HG02642 (cell line): ENCODE data around the gene RPP21.

Experiments
- ATAC-seq: cut with Tn5 transposase; IDR thresholded peaks from one replicate; pipeline ENCODE4 v1.9.1; 2021; ENCODE audit warnings: mild to moderate bottlenecking; ENCODE audit not compliant: unreplicated experiment, poor library complexity

RPP21 gene

GRCh38 chr6:30328397-30328796, 16.6 kb upstream of the RPP21 start:
- no peak for ATAC-seq

GRCh38 chr6:30329331-30329730, 15.6 kb upstream of the RPP21 start:
- no peak for ATAC-seq

- ATAC-seq, result no peak
These were observed 13.0 kb upstream of the RPP21 start for GRCh38 chr6:30331981-30332380.

- no peak for ATAC-seq
These were observed 10.7 kb upstream of the RPP21 start for GRCh38 chr6:30334075-30334783.

- ATAC-seq, result no peak
These were observed 4.3 kb upstream of the RPP21 start for GRCh38 chr6:30340589-30341054.

- no peak for ATAC-seq
These were observed 3.7 kb upstream of the RPP21 start for GRCh38 chr6:30341218-30341617.

DNA sequence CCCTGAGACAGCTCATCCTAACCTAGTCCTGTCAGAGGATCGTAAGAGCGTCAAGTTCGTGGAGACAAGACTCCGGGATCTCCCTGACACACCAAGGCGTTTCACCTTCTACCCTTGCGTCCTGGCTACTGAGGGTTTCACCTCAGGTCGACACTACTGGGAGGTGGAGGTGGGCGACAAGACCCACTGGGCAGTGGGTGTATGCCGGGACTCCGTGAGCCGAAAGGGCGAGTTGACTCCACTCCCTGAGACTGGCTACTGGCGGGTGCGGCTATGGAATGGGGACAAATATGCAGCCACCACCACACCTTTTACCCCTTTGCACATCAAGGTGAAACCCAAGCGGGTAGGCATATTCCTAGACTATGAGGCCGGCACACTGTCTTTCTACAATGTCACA, 3.2 kb upstream of the RPP21 start:
- ATAC-seq, result no peak

DNA sequence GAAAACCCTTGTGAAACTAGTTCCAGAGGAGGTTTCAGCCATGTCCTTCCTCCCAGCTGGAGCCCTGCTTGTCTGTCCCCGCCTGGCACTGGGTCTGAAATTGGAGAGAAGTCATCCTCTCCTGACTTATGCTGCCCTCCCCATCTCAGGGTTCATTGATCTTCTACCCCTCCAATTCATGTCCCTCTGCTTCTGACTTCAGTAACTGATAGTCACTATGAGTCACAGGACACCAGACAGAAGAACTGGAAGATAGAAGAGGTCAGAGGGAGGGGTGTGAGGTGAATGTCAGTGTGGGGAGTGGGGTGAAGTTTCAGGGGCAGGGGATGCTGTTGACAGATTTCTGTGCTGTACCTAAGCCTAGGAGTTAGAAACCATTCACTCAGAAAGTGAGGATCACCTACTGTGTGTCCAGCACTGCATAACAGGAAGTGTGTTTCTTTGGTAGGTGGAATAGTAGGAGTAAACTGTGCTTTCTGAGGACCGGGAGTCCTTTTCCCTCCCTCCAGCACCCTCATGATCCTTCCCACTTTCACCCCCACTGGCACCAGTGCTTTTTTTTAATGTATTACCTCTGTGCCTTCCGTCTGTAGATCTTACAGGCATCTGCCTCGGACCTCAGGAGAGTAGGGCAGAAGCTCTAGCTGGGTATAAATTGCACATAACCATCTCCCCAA, 627 bp upstream of the RPP21 start:
- ATAC-seq, result no peak

- no peak for ATAC-seq
These were observed 896 bp downstream of the RPP21 start for GRCh38 chr6:30345852-30346251.

DNA sequence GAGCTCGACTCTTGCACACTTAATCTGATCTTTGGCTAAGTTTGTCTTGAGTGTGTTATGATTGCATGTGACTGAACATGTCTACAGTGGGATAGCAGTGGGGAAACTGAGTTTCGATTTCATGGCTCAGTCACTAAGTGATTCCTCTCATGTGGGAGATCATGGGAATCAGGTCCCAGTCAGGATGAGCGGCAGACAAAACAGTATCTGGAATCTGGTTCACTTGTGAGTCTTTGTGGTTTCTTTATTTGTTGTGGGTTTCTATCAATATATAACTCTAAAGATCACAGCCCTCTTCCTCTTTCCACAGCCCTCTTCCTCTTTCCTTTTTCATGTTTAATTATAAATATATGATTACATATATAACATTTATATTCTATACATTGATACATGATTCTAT, 4.0 kb downstream of the RPP21 start:
- ATAC-seq, result no peak

DNA sequence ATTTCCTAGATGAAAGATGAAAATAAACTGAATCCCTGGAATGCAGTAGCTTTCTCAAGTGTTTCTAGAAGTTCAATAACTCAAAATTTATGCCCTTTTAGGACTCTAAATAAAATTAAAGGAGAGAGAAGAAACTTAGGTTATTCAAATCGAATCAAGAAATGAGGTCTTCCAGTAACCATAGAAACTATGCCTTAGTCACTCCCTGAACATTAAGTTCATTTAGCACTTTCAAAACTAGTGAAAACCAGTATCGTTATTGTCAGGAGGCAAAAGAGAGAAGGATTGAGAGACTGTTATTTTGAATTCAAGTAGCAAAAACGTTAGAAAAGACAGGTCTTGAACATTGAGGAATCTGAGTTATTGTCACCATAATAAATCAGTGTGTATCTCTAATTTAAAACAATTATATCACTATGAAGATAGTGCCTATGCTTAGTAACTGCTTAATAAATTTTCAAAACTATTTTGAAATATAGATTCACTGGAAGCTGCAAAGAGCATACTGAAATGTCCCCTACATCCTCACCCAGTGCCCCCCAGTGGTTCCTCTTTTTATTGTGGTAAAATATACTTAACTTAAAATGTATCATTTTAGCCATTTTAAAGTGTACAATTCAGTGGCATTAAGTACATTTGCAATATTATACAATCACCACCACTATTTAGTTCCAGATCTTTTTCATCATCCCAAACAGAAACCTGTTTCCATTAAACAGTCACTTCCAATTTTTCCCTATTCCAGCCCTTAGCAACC, 4.6 kb downstream of the RPP21 start:
- ATAC-seq, result no peak

DNA sequence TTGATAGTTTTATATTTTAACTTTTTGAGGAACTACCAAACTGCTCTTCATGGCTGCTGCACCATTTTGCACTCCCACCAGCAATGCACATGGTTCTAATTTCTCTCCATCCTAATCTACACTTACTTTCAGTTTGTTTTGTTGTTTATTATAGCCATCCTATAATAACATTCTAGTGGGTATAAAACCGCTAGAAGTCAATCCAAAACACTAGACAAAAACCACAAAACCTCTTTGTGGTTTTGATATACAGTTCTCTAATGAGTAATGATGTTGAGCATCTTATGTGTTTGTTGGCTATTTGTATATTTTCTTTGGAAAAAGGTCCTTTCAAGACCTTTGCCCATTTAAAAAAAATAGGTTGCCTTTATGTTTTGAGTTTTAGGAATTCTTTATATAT, 5.6 kb downstream of the RPP21 start:
- ATAC-seq, result no peak

DNA sequence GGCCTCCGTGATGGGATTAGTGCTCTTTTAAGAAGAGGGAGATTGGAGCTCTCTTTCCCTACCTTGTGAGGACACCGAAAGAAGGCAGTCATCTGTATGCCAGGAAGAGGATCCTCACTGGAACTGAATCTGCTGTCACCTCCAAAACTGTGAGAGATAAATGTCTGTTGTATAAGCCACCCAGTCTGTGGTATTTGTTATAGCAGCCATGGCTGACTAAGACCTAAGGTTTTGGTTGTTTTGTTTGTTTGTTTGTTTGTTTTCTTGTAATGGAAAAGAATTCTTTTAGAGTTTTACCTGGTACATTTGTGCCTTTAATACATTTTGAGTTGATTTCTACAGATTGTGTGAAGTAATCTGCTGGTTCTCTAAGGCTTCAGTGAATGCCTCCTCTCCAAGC, 7.6 kb downstream of the RPP21 start:
- no peak for ATAC-seq

- no peak for ATAC-seq
These were observed 10.3 kb downstream of the RPP21 start for GRCh38 chr6:30355281-30355680.

- ATAC-seq, result no peak
These were observed 11.6 kb downstream of the RPP21 start for GRCh38 chr6:30356536-30356935.

DNA sequence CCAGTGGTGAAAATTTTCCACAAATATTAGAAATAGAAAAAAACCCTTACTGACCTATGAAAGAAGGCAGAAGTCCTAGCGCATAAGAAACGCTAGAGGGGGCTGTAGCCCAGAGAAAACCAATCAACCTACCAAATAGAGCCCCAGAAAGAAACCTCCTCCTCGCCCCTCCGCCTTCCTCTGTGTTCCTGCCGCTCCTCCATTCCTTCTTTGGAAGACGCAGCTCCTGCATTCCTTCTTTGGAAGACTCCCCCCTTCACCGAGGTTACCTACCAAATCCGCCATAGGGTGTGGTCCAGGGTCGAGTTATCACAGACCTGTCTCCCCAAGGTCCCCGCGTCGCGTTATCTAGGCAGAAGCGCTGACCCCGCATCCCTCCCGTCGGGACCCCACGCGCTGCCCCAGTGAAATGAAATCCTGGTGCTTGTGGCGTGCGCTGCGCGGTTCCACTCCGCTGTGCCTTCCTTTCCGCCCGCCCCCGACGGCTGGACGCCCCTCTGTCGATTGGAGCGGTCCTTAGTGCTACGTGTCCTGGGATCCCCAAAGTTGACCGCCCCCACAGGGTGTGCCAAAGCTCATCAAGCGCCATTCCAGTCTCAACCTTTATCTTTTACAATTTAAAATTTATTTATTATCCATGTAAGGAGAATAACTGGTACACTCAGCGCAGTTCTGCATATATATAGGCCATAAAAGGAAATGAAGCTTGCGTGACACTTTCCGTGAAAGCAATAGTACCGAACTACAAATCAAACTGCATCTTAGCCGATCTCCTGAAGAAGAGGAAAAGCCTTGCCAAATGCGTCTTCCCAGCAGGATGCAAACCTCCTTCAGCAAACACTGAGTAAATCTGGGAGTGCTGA, 13.0 kb downstream of the RPP21 start:
- ATAC-seq, result no peak

- no peak for ATAC-seq
These were observed 14.3 kb downstream of the RPP21 start for GRCh38 chr6:30359276-30359675.

DNA sequence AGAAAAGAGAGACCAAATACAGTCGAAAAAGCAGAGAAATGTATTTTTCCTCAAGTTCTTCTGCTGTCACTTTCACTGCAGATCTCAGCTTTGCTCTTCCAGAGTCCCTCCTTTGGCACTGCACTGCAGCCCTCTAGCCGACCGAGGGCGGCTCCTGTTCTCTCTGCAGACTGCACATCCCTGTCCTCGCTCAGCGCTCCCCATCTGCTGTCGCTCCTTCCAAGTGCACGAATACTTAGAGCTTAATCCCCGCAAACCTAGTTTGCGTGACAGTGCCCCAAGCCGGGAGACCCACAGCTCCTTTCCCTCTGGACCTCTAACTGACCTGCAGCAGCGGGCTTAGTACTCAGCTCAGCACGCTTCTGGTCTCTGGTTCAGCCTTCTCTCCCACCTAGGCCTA, 15.2 kb downstream of the RPP21 start:
- ATAC-seq, result no peak

GRCh38 chr6:30361661-30362060, 16.7 kb downstream of the RPP21 start:
- ATAC-seq, result no peak

- no peak for ATAC-seq
These were observed 18.5 kb downstream of the RPP21 start for GRCh38 chr6:30363459-30363858.
